KMS-11 (cell line): ENCODE measurements around the gene TGFB2.

Source experiments
- H2AFZ ChIP-seq: fragments of 200-600 bp; sonication (generic); 2 replicates; pipeline ENCODE4 v1.6.1; 2016; ENCODE audit warnings: antibody characterized with exemption, mixed run types, low read depth
- H3K27ac ChIP-seq: fragments of 200-600 bp; sonication (generic); 2 replicates; pipeline ENCODE4 v1.6.1; 2016; ENCODE audit warnings: mild to moderate bottlenecking, mixed run types
- H3K27me3 ChIP-seq: fragments of 200-600 bp; sonication (generic); 2 replicates; pipeline ENCODE4 v1.6.1; 2017; ENCODE audit warnings: mild to moderate bottlenecking, low read depth, mixed run types, moderate library complexity; ENCODE audit not compliant: insufficient read depth
- H3K36me3 ChIP-seq: fragments of 200-600 bp; sonication (generic); 2 replicates; pipeline ENCODE4 v1.6.1; 2017; ENCODE audit warnings: mild to moderate bottlenecking, mixed run types; ENCODE audit not compliant: insufficient read depth
- H3K4me1 ChIP-seq: fragments of 200-600 bp; sonication (generic); 2 replicates; pipeline ENCODE4 v1.6.1; 2016; ENCODE audit warnings: mild to moderate bottlenecking, low read depth, mixed run types; ENCODE audit not compliant: poor library complexity, severe bottlenecking
- H3K4me2 ChIP-seq: fragments of 200-600 bp; sonication (generic); 2 replicates; pipeline ENCODE4 v1.7.0; 2016; ENCODE audit warnings: mild to moderate bottlenecking, mixed run types
- H3K4me3 ChIP-seq: fragments of 200-600 bp; sonication (generic); IDR thresholded peaks from 2 replicates; pipeline ENCODE4 v1.6.1; 2017; ENCODE audit warnings: low read depth, low read length, mixed read lengths; ENCODE audit not compliant: insufficient read depth
- H3K79me2 ChIP-seq: fragments of 200-600 bp; sonication (generic); 2 replicates; pipeline ENCODE4 v1.6.1; 2016; ENCODE audit warnings: low read depth, mixed run types; ENCODE audit not compliant: insufficient read depth
- H3K9ac ChIP-seq: fragments of 200-600 bp; sonication (generic); 2 replicates; pipeline ENCODE4 v1.6.1; 2016; ENCODE audit warnings: mild to moderate bottlenecking, mixed run types
- H4K20me1 ChIP-seq: fragments of 200-600 bp; sonication (generic); 2 replicates; pipeline ENCODE4 v1.6.1; 2016; ENCODE audit warnings: mild to moderate bottlenecking, mixed run types; ENCODE audit not compliant: insufficient read depth
- TF ChIP-seq, protein P1 (sequence below): fragments of 200-600 bp; sonication (generic); conservative IDR thresholded peaks from 2 replicates; pipeline ENCODE4 v1.6.1; 2017; ENCODE audit warnings: low read depth, mild to moderate bottlenecking, antibody characterized with exemption, low read length, moderate library complexity, mixed read lengths

The TGFB2 gene

GRCh38 chr1:218400624-218401023 lies 55.5 kb downstream of the TGFB2 start:
- no peaks in the 10 kb centered on the region for H4K20me1 ChIP-seq
- no peak overlapping the region for H3K27ac ChIP-seq
- no peak overlapping the region for H3K9ac ChIP-seq
- no peaks in the 10 kb centered on the region for H3K27me3 ChIP-seq
- no peak overlapping the region for H3K4me3 ChIP-seq
- no peaks in the 10 kb centered on the region for H3K4me1 ChIP-seq
- TF ChIP-seq, protein P1, sequence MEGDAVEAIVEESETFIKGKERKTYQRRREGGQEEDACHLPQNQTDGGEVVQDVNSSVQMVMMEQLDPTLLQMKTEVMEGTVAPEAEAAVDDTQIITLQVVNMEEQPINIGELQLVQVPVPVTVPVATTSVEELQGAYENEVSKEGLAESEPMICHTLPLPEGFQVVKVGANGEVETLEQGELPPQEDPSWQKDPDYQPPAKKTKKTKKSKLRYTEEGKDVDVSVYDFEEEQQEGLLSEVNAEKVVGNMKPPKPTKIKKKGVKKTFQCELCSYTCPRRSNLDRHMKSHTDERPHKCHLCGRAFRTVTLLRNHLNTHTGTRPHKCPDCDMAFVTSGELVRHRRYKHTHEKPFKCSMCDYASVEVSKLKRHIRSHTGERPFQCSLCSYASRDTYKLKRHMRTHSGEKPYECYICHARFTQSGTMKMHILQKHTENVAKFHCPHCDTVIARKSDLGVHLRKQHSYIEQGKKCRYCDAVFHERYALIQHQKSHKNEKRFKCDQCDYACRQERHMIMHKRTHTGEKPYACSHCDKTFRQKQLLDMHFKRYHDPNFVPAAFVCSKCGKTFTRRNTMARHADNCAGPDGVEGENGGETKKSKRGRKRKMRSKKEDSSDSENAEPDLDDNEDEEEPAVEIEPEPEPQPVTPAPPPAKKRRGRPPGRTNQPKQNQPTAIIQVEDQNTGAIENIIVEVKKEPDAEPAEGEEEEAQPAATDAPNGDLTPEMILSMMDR: no peak
- no peaks in the 10 kb centered on the region for H3K36me3 ChIP-seq
- H3K4me2 ChIP-seq: no peak overlapping the region
- no peak overlapping the region for H2AFZ ChIP-seq
- no peaks in the 10 kb centered on the region for H3K79me2 ChIP-seq

- Histone ChIP-seq H3K9ac (no peak overlapping the region), H3K36me3 (no peaks in the 10 kb centered on the region), H3K79me2 (no peaks in the 10 kb centered on the region), H3K27me3 (no peaks in the 10 kb centered on the region), H3K27ac (no peak overlapping the region), H2AFZ (no peak overlapping the region), H4K20me1 (no peaks in the 10 kb centered on the region), H3K4me2 (no peak overlapping the region), H3K4me1 (no peaks in the 10 kb centered on the region), H3K4me3 (no peak overlapping the region)
- TF ChIP-seq, protein P1: no peak
Measured at GRCh38 chr1:218401441-218401997, 56.4 kb downstream of the TGFB2 start.

DNA sequence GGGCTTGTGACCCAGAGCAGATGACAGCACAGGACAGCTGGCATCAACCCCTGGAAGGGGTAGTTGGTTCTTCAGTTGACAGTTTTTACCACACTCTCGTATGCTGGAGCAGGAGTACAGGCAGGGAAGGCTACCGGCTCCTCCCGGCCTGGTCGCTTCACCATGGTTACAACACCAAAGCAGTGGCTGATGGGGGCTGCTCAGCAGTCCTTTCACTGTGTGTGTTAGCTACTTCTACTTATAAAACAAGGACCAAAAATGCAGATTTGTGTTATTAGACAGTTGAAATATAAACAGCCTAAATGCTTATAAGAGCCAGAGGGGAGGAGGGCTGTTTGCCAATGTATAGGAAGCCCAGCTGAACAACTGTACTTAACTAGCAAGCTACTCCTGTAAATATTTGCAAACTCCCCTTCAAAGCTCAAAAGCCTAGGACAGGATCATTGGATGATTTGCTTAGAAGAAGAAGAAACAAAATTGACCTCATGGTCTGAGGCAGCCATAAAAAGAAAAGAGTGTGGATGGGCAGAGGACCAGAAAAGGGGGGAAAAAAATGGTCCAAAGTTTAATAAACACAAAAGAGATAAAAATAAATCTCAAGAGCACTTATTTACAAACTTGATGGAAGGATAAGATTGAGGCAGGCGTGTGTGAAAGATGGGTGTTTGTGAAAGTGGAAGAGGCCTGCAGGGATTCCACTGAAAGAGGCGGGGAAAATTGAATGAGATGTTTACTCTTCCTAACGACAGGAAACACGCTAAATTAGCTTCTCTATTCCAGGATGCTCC lies 57.1 kb downstream of the TGFB2 start:
- Histone ChIP-seq H3K4me1 (no peaks in the 10 kb centered on the region), H3K4me2 (no peak overlapping the region), H2AFZ (no peak overlapping the region), H3K9ac (no peak overlapping the region), H4K20me1 (no peaks in the 10 kb centered on the region), H3K36me3 (no peaks in the 10 kb centered on the region), H3K27ac (no peak overlapping the region), H3K27me3 (no peaks in the 10 kb centered on the region), H3K4me3 (no peak overlapping the region), H3K79me2 (no peaks in the 10 kb centered on the region)
- TF ChIP-seq, protein P1: no peak

- Histone ChIP-seq H3K27me3 (no peaks in the 10 kb centered on the region), H3K27ac (no peak overlapping the region), H3K36me3 (no peaks in the 10 kb centered on the region), H3K4me1 (no peaks in the 10 kb centered on the region), H3K79me2 (no peaks in the 10 kb centered on the region), H3K4me3 (no peak overlapping the region), H3K4me2 (no peak overlapping the region), H4K20me1 (no peaks in the 10 kb centered on the region), H3K9ac (no peak overlapping the region), H2AFZ (no peak overlapping the region)
- TF ChIP-seq, protein P1: no peak
Measured at GRCh38 chr1:218402786-218403120, 57.6 kb downstream of the TGFB2 start.
